ENCODE data around the gene ZC3H14.
A peak's percentile ranks its signal among the peaks of the same experiment; 100 is the strongest.
"Not testable (repeated sequence)": the region's sequence is repeated elsewhere in the genome, so short reads cannot be mapped to it uniquely, and the experiment has no call there.

ZC3H14 gene

DNA sequence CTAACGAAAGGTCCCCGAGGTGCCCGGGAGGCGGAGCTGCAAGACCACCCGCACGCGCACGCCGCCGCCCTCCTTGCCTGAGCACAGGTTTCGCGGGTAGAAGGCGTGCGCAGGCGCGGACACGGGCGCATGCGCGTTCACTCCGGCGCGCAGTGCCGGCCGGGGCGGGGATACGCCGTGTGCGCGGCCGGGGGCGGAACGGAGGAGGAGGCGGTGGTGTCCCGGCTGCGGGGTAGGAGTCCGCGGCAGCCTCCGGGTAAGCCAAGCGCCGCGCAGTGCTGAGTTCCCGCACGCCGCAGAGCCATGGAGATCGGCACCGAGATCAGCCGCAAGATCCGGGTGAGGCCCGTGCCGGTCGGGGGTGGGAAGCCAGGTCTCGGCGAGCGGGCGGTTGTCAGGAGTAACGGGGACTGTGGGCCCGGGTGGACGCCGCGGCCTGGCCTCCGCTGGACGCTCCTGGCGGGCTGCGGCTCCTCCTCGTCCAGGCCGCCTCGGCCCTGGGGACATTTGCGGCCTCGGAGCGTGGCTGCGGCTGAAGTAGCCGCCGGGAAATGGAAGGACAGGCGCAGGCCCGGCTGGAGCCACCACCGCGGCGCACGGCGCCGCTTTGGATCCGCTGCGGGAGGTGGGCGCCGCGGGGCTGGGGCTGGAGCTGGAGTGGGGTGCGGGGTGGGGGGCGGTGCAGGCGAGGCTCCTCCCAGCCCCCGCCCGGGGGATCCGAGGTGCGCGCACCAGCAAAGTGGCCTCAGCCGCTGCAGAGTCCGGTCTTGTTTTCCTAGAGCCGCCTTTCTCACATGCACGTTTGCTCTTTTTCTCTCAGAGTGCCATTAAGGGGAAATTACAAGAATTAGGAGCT, at the start of gene ZC3H14:
Gene ZC3H14 (plus strand): TSS at position 207 of the 856 bp plus-strand sequence. CDS start 97 bp downstream, at position 304.
- peak; percentile 86 for DNase-seq (ENCODE audit: low read depth)

GRCh38 chr14:88515499-88516221, 47.2 kb upstream of the ZC3H14 start:
- no peak for DNase-seq (ENCODE audit: low read depth)

DNA sequence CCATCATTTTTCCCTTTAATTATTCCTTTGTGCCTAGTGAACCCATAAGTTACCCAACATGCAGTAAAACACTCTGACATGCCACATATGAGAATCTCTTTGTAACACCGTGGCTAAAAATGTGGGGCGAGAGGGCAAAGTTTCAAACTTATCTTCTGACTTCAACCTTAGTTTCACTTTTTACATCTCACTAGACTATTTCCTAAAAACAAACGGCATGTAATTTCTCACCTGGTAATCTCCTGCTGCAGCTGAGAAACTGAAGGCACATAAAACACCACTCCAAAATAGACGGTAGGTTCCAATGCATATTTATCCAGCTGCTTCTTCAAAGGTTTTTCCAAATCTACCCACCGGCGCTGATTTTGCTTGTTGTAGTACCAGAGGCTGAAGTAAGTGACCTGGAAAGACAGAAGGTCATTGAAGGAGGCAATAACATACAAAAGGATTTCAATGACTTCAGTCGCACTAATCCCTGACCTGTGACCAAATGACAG, 45.9 kb upstream of the ZC3H14 start:
- DNase-seq (ENCODE audit: low read depth) = no peak

DNA sequence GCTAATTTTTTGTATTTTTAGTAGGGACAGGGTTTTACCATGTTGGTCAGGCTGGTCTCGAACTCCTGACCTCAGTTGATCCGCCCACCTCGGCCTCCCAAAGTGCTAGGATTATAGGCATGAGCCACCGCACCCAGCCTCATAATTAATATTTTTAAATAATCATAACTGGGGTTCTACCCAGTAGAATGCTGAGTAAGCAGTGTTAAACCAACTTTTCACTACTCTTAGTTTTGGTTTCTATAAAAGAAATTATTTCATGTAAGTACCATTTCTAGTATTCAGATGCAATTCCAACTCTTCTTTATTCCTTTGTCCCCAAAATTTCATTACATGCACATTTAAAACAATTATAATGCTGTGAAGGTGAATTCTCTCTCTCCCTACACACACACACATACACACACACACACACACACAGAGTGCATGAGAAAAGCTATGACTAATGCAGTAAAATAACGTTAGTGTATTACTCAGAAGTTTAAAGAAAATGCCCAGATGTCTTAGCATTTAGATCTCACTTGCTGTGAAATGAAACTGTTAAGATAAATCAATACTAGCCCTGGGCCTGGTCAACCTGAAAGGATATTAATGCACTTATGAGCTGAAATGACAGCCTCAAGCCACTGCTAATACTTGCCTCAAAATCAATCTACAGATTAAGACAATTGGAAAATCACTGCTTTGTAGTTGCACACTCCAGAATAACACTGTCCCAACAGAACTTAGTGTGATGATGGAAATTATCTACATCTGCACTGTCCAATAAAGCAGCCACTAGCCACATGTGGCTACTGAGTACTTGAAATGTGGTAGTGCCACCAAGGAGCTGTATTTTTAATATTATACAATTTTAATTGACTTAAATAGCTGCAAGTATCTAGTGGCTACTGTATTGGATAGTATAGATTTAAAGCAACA, 44.0 kb upstream of the ZC3H14 start:
- DNase-seq (ENCODE audit: low read depth) = no peak

- no peak for DNase-seq (ENCODE audit: low read depth)
These were observed 42.9 kb upstream of the ZC3H14 start for GRCh38 chr14:88519907-88520306.

DNA sequence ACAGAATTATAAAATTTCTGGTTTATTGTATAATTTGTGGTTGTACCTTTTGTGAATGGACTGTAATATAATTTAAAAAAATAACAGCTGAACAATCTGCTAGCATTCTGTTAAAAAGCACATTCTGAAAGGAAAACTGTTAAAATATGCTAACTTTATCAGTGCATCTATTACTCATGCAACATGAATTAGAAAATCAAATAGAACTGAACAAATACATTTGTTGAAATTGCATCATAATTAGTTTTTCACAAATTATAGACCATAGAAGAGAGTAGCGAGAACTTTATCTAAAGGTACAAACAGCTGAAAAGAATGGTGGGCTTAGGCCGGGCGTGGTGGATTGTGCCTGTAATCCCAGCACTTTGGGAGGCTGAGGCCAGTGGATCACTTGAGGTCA, 41.0 kb upstream of the ZC3H14 start:
- DNase-seq (ENCODE audit: low read depth) = no peak

- no peak for DNase-seq (ENCODE audit: low read depth)
These were observed 40.4 kb upstream of the ZC3H14 start for GRCh38 chr14:88522393-88522792.

GRCh38 chr14:88529889-88530288, 32.9 kb upstream of the ZC3H14 start:
- not testable (repeated sequence) for DNase-seq (ENCODE audit: low read depth)

- no peak for DNase-seq (ENCODE audit: low read depth)
These were observed 29.7 kb upstream of the ZC3H14 start for GRCh38 chr14:88533064-88533602.

GRCh38 chr14:88535149-88535548, 27.7 kb upstream of the ZC3H14 start:
- DNase-seq (ENCODE audit: low read depth) = no peak

- DNase-seq (ENCODE audit: low read depth) = no peak
These were observed 27.0 kb upstream of the ZC3H14 start for GRCh38 chr14:88535813-88536212.

- no peak for DNase-seq (ENCODE audit: low read depth)
These were observed 21.5 kb upstream of the ZC3H14 start for GRCh38 chr14:88541324-88541723.

GRCh38 chr14:88542857-88543795, 19.7 kb upstream of the ZC3H14 start:
- no peak for DNase-seq (ENCODE audit: low read depth)

- DNase-seq (ENCODE audit: low read depth) = no peak
These were observed 17.6 kb upstream of the ZC3H14 start for GRCh38 chr14:88545256-88545655.

DNA sequence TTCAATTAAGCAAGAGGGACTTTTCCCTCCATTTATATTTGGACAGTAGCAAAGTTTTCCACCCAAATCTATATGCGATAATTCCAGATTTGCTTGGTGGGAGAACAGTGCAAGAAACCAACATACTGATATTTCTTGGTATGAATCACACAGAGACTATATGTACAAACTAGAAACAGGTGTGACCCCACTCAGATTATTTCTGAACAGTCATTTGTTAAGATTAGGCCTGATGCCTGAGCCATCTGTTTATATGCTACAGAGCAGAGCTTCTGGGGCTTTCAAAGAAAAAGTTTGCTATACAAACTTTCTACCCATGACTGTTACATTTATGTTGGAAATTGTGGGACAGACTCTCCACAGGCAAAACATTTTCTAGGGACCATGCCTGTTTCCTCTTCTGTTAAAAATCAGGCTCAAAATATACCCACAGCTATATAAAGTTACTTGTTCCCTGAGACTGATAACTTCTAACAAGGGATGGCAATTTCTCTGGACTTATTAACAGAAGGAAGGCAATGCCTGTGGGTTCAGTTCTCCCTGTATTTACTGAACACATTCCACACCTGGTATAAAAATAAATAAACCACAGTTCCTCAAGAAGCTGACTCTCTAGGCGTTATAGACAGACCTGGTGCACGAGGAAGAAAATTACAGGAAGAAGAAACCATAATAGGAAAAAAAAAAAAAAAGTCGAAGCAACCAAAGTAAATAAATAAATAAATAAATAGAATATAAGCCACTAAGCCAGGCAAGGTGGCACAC, 16.0 kb upstream of the ZC3H14 start:
- no peak for DNase-seq (ENCODE audit: low read depth)

GRCh38 chr14:88547386-88547780, 15.5 kb upstream of the ZC3H14 start:
- no peak for DNase-seq (ENCODE audit: low read depth)

DNA sequence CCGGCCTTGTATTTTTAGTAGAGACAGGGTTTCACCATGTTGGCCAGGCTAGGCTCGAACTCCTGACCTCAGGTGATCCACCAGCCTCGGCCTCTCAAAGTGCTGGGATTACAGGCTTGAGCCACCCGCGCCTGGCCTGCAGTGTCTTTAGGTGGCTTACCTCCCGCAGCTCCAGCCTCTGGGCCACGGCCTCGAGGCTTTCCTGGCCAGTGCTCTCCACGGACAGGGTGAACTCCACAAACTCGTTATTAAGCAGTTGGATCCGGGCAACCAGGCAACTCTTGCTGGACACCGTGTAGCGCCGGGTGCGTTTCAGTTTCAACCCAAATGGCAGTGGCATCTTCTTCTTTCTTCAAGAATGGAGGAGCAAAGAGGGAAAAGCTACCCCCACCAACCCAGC, 12.8 kb upstream of the ZC3H14 start:
- DNase-seq (ENCODE audit: low read depth) = no peak

DNA sequence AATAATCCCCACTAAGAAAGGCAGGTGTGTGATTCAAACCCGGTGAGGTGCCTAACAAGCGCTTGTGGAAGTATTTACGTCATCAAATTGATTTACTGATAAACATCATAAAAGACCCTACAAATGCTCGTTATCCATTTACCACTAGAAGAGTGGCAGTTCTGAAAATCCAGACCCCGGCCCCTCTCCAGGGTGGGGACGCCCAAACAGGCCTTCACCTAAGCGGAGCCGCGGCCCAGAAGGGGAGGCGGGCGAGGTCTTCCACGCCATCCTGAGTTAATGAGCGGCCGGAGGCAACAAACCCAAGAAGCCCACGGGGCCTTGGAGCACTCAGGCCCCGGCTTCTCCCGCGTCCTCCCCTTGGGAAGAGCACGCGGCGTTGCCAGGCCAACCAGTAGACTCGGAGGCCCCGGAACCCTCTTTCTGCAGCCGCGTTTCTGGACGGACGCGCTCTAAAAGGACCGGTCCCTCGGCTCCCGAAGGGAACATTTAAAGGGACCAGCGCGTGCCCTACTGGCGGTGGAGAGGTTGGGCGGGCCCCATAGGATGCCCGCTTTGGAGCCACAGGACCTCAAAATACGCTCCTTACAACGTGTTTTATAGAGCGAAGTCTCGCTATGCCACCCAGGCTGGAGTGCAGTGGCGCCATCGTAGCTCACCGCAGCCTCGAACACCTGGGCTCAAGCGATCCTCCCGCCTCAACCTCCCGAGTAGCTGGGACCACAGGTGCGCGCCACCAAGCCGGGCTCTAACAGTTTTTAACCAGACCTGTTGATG, 11.6 kb upstream of the ZC3H14 start:
- peak; percentile 62 for DNase-seq (ENCODE audit: low read depth)

DNA sequence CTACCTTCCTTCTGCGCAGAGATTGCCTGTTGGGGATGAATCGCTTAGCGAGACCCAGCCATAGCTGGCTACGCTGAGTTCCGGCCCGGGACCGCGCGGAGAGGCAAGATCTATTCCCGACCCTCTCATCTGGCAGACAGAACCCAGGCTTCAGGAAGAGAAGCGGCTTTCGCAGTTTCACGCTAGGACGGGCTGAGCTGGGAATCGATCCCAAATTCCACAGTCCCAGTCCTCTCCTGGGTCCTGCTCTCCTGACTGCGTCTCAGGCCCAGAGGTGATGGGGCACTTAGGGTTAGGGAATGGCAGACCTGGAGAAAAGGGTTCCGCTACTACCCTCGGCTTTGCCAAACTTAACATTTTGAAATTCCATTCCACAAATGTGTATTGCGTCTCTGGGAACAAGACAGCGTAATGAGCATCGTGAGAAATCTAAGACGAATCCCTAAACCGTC, 10.8 kb upstream of the ZC3H14 start:
- DNase-seq (ENCODE audit: low read depth) = no peak

All from activated T-cell treated with anti-CD3 and anti-CD28 coated beads for 24 hours (primary cell).